Measurements from ENCODE around the gene PLEKHO2.
A peak's percentile ranks its signal among the peaks of the same experiment; 100 is the strongest.

The PLEKHO2 gene

GRCh38 chr15:64858021-64858575 lies 16.4 kb downstream of the PLEKHO2 start:
- no peak for DNase-seq

GRCh38 chr15:64859226-64859625 lies 17.5 kb downstream of the PLEKHO2 start:
- no peak for DNase-seq

- DNase-seq, result no peak
These were observed 19.6 kb downstream of the PLEKHO2 start for GRCh38 chr15:64861331-64861730.

- no peak for DNase-seq
These were observed 20.2 kb downstream of the PLEKHO2 start for GRCh38 chr15:64861960-64862359.

- DNase-seq, result no peak
These were observed 20.7 kb downstream of the PLEKHO2 start for GRCh38 chr15:64862408-64862807.

- DNase-seq, result no peak
These were observed 22.4 kb downstream of the PLEKHO2 start for GRCh38 chr15:64864068-64864467.

GRCh38 chr15:64865126-64865997 lies 23.6 kb downstream of the PLEKHO2 start:
- no peak for DNase-seq

DNA sequence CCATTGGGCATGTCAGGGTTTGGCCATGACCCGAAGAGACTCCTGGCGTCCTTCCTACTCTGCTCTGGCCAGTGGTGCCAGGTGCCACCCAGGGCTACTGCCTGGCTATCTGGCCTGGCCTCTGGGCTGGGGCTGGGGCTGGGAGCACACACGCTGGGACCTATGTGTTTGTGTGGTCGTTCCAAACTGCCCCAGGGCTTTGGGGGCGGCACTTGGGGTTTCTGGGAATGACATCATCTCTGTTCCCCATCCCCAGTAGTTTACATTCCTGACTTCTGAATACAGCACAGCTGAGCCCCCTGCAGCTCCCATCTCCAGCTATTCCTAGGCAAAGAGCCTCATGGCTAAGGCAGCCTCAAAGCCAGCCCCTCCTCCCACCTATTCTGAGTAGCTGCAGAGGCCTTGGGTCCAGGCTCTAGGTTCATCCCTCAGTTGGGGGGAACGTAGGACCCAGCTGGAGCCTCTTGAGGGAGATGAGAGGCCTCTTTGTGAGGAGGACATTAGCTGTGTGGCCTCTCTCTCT lies 24.3 kb downstream of the PLEKHO2 start:
- no peak for DNase-seq

DNA sequence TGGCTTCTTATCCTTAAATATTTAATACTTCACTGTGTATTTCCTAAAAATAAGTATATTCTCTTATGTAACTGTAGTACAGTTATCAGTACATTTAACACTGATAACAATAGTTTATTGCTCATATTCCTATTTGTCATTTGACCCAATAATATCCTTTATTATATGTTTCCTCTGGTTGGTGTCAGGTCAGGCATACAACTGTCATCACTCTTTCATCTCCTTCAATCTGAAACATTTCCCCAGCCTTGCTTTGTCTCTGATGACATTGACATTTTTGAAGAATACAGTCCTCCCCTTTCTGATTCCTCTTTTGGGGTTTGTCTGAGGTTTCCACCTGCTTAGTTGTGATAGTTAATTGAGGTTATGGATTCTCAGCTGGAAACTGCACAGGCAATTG lies 27.8 kb downstream of the PLEKHO2 start:
- DNase-seq, result no peak

DNA sequence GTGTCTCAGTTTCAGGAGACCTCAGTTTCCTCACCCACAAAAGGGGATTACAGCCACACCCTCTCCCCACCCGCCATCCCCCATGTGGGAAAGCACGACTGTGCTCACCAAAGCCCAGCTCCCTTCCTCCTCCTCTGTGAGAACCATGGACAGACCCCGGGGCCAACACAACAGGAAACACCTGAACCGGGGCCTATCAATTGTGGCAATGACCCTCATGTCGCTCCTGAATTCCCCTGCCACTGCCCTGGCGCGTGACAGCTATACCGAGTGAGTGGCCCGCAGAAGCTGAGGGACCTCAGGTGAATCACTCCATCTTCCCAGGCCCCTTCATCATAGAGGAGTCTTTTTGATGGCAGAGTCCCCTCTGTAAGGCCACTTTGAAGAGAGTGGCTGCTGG lies 28.6 kb downstream of the PLEKHO2 start:
- DNase-seq, result no peak

GRCh38 chr15:64875641-64876223 lies 34.0 kb downstream of the PLEKHO2 start:
- no peak for DNase-seq

DNA sequence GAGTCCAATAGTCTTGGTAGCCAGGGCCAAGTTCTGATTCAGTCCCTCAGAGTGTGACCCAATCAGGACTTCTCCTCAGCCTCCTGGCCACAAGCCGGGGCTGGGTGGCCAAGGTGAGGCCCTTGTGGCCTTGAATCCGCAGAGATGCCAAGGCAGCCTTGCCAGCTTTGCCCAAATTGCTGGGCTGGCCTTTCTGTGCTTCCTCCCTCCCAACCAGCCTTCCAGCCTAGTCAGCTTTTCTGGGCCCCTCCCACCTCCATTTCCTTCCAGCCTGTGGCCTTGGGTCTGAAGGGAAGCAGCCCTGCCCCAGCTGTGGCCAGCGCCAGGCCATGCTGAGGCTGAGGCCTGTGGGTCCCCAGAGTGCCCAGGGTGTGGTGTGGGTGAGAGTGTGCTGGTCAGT lies 35.7 kb downstream of the PLEKHO2 start:
- no peak for DNase-seq

- no peak for DNase-seq
These were observed 37.0 kb downstream of the PLEKHO2 start for GRCh38 chr15:64878705-64879104.

- peak; percentile 43 for DNase-seq
These were observed 41.4 kb downstream of the PLEKHO2 start for GRCh38 chr15:64883100-64883581.

- DNase-seq, result peak; percentile 84
These were observed 42.3 kb downstream of the PLEKHO2 start for GRCh38 chr15:64883997-64884511.

DNA sequence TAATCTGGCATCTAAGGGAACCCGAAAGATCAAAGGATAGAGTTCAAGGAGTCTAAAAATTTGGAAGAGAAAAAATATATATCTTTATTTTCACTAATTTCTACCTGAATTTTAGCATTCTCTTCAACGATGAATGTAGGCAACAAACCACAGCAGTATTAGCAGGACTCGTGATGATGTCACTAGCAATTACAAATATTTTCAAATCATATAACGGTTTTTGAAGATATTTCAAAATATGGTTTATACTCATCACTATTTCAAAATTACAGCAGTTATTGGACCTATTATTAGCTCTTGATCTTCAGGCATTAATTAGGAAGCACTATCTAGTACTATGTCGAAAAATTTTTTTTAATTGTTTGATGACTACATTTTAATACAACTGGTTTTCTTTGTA lies 43.0 kb downstream of the PLEKHO2 start:
- DNase-seq, result no peak

DNA sequence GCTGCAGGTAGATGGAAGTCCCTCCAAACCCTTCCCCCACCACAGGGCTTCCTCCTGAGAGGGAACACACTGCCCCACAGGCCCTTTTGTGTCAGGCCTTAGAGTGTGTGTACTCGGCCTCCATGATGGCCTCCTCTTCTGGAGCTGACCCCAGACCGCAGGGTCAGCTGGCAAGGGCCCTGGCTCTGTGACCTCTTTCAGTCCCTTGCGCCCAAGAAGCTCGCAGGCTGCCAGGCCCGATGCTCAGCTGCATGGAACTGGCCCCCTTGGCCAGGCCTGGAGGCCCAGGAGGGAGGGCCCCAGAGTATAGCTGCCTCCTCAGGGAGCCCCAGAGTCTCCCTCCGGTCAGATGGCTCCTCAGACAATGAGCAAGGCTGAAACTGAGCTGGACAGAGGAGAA lies 46.6 kb downstream of the PLEKHO2 start:
- no peak for DNase-seq

- no peak for DNase-seq
These were observed 49.8 kb downstream of the PLEKHO2 start for GRCh38 chr15:64891561-64891960.

DNA sequence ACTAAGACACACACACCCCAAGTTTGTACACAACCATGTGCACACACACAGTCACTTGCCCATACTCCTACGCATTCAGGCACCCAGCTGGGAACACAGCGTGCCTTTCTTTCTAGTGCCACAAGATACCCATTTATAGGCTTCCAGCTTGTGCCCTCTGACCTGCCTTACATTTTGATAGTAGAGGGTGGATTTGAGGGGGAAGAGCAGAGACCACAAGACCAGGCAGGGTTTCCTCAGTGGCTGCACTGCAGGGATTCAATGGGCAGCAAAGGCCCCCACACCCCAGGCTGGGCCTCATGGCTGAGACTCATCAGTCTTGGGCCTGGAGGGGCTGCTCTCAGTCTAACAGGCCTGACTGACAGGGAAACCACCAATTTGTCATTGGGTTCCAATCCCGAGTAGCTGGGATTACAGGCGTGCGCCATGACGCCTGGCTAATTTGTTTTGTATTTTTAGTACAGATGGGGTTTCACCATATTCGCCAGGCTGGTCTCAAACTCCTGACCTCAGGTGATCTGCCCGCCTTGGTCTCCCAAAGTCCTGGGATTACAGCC lies 51.2 kb downstream of the PLEKHO2 start:
- DNase-seq, result peak; percentile 46

DNA sequence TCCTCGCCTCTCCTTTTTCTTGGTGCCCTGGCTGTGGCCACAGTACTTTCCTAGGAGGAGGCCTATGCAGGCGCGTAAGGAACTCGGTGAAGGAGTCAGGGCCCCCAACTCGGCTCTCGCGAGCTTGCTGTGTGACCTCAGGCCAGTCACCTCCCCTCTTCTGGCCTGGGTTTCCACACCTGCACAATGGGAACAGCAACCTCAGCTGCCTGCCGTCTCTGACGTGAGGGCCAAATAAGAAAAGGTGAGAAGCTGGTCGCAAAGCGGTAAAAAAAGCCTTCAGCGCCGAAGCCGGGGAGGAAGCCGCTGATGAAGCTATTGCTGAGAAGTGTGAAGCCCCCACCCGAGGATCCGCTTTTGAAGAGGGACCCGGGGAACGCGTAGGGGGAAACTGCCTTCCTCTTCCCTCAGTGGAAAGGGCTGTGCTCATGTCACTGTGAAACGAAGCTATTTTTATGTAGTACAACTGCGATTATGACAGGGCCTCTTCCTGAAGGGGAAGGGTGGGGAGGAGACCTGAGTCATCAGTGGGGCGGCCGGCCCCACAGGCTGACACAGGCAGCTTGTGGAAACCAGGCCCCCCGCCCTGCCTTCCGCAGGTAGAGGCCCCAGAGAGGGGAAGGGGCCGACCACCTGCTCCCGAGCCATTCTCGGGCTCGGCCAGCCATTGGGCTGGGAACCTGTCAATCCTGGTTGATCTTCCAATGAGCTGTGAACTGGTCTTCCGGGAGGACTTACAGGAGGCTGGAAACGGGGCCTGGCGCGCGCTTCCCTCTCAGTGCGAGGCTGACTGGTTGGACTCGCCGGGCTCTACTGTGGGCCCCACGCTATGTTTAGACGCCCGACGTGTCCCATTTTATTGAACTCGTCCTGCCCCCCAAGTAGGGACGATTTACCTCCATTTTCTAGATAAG lies 52.0 kb downstream of the PLEKHO2 start:
- peak; percentile 98 for DNase-seq

- DNase-seq, result peak; percentile 67
These were observed 52.8 kb downstream of the PLEKHO2 start for GRCh38 chr15:64894395-64895056.
